HL-60 (cell line): Measurements from ENCODE around the gene BLTP2.

Experiments
- POLR2AphosphoS5 ChIP-seq: IDR thresholded peaks from 2 replicates; pipeline ENCODE4 v1.6.1; 2012; ENCODE audit warnings: low read depth
- TF ChIP-seq, protein P1 (sequence below): IDR thresholded peaks from one replicate; pipeline ENCODE4 v1.5.1; 2011; ENCODE audit warnings: low read length, control low read depth, inconsistent platforms; ENCODE audit not compliant: insufficient read depth

DNA sequence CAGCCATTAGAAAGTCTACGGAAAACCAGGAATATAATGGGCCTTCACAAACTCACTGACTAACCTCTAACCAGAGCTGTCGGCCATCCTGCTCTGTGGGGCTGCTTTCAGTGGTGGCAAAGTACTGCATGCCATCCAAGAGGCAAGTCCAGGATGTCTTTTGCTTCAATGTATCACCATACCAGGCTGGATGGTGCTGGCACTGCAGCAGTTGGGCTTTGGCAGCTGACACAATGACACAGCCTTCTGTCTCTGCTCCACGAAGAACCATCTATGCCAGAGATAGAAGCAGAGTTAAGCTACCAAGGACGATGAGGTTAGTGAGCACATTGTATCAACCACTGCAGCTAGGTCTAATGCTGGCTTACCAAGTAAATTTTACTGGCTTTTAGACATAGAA, 21.3 kb downstream of the BLTP2 start:
- TF ChIP-seq, protein P1, sequence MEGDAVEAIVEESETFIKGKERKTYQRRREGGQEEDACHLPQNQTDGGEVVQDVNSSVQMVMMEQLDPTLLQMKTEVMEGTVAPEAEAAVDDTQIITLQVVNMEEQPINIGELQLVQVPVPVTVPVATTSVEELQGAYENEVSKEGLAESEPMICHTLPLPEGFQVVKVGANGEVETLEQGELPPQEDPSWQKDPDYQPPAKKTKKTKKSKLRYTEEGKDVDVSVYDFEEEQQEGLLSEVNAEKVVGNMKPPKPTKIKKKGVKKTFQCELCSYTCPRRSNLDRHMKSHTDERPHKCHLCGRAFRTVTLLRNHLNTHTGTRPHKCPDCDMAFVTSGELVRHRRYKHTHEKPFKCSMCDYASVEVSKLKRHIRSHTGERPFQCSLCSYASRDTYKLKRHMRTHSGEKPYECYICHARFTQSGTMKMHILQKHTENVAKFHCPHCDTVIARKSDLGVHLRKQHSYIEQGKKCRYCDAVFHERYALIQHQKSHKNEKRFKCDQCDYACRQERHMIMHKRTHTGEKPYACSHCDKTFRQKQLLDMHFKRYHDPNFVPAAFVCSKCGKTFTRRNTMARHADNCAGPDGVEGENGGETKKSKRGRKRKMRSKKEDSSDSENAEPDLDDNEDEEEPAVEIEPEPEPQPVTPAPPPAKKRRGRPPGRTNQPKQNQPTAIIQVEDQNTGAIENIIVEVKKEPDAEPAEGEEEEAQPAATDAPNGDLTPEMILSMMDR: no peak
- no peak for TF ChIP-seq POLR2AphosphoS5
